GM19193 (cell line): Measurements from ENCODE around the gene USP16.

Source experiments
- POLR2A ChIP-seq: IDR thresholded peaks from 4 replicates; pipeline ENCODE4 v1.6.1; 2011; ENCODE audit not compliant: insufficient read depth, insufficient read length; ENCODE audit errors: extremely low read depth

Gene USP16

DNA sequence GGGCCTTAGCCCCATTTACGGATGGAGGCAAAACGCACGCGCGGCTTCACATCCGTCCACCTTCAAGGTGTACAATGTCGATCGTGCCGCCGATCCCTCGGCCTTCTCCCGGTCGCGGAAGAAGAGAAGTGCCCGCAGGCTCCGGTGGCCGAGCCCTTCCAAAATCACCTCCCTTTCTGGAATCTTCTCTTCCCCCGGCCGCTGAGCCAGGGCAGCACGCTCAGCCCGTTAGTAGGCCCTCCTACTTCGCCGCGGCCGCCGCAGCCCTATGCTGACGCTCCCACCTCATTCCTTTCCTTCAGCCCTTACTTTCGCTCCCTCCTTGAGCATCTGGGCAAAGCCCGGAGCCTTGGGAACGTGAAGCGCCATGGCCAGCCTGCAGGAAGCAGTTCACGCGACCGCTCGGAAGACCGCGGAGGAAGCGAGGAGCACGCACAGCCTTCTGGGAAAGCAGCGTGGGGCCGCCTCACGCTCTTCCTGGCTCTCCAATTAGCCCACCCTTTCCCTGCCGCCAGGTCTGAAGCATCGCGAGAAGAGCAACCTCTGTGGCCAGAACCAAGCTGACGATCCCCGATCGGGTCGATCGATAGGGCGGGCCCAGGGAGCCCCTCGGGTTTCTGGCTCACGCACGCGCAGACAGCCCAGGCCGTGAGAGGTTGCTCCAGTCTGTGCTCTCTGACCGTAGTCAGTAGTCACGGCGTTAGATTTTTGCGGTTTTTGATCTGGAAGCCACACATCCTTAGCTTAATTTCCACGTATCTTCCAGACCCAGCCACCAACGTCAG lies 48.9 kb downstream of the USP16 start, which contains the start of gene CCT8:
Gene CCT8 (minus strand): TSS at position 427 of the 785 bp plus-strand sequence. CDS start 58 bp downstream, at position 369.
- TF ChIP-seq POLR2A = peak; percentile 97

DNA sequence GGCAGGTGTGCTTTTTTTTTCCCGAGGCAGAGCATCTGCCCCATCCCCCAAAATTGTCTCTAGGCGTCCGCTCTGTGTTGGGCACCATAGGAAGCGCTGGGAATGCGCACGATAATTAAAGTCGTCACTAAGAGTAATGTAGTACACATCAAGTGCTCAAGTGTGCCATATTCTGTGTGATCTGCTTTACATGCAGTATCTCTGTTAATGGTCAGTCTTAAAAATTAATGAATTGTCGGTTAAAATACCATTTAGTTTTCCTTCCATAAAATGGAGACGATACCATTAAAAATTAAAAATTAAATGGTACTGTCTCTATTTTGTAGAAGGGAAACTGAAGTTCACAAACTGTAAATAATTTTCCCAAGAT lies 49.5 kb downstream of the USP16 start:
- TF ChIP-seq POLR2A = no peak

DNA sequence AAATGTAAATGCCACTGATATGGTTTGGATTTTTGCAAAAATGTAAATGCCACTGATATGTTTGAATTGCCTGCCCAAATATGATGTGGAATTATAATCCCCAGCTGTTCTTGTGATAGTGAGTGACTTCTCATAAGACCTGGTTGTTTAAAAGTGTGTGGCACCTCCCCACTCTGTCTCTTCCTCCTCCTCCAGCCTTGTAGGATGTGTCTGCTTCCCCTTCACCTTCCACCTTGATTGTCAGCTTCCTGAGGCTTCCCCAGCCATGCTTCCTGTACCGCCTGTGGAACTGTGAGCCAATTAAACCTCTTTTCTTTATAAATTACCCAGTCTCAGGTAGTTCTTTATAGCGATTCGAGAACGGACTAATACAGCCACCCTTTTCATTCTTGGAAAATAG lies 50.3 kb downstream of the USP16 start:
- TF ChIP-seq POLR2A = no peak

DNA sequence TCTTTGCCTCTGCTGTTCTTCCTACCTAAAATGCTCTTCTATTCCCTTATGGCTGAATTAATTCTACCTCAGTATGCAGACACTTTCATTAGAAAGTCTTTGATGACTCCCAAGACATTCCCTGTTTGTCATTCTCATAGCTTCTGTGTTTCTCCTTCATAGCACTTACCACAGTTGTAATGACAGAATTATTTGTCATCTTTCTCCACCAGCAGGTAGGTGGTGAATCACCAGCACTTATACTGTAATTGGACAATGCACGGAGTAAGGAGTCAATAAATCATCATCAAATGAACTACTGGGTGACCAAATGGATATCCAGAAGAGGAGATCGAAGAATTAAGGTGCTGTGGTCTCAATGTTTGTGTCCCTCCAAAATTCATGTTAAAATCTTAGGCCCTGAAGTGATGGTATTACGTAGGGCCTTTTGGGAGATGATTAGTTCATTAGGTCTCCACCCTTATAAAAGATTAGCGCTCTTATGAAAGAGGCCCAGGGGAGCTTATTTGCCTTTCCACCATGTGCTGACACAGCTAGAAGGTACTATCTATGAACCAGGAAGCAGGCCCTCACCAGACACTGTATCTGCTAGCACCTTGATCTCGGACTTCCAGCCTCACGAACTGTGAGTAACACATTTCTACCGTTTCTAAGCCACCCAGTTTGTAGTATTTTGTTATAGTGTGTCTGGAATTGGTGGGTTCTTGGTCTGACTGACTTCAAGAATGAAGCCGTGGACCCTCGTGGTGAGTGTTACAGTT lies 51.4 kb downstream of the USP16 start:
- TF ChIP-seq POLR2A = no peak

DNA sequence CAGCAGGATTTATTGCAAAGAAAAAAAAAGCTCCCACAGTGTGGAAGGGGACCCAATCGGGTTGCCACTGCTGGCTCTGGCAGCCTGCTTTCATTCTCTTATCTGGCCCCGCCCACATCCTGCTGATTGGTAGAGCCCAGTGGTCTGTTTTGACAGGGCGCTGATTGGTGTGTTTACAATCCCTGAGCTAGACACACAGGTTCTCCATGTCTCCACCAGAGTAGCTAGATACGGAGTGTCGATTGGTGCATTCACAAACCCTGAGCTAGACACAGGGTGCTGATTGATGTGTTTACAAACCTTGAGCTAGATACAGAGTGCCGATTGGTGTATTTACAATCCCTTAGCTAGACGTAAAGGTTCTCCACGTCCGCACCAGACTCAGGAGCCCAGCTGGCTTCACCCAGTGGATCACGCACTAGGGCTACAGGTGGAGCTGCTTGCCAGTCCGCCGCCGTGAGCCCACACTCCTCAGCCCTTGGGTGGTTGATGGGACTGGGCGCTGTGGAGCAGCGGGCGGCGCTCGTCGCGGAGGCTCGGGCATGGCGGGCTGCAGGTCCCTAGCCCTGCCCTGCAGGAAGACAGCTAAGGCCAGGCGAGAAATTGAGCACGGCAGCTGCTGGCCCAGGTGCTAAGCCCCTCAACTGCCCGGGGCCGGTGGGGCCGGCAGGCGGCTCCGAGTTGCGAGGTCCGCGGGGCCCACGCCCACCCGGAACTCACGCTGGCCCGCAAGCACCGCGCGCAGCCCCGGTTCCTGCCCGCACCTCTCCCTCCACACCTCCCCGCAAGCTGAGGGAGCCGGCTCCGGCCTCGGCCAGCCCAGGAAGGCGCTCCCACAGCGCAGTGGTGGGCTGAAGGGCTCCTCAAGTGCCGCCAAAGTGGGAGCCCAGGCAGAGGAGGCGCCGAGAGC lies 52.5 kb downstream of the USP16 start:
- TF ChIP-seq POLR2A = peak; percentile 63

DNA sequence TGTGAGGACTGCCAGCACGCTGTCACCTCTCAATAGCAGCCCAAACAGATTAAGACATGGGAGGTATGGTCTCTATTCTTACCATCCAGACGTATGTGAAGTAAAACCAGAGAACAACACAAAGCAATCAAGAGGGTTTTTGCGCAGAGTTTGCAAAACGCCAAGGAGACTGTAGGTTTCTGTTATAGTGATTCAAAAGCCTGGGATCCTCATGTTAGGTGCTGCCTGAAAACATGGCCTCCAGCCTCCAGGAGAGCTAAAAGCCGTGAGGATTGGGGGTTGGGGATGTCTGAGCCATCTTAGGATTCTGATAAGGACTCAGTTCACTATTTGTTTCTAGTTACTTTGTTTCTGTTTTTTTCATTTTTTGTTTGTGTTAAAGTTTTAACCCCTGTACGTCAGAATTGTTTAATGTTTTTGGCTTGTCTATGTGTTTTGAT lies 53.2 kb downstream of the USP16 start:
- TF ChIP-seq POLR2A = peak; percentile 1

DNA sequence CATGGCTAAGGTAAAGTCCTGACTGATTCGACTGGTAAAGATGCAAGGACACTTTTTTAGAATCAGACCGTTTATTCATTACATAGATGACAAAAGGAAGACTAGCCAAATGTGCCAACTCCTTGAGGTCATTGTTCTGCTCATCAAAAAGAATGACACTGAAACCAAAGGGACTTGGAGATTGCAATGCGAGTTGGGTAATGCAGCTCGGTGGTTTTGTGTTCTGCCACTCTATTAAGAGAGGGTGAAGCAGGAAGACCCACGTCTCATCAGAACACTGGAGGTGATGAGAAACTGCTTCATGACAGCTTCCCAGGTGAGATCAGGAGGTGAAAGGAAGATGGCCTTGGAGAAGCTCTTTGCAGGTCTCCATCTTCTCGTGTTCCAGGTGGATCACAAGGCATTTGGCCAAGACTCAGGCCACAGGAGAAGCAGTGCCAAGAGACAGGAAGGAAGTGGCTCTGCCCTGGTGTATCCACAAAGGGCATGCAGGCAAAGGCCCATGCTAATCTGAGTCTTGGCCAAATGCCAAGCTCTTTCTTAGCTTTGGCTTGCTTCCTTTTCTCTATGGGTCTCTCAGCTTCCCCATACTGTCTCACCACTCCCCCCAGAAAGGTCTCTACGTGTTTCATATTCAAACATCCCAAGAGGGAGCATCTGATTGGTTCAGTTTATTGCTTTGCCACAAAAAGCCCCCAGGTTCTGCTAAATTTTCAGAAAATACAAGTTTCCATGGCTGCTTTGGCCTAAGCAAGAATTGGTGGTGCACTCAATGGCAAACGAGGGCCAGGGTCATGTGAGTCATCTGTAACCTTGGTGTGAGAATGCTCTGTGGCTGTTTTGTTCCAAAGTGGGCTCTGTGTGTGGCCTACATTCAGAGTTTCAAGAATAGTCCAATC lies 54.6 kb downstream of the USP16 start:
- no peak for TF ChIP-seq POLR2A

DNA sequence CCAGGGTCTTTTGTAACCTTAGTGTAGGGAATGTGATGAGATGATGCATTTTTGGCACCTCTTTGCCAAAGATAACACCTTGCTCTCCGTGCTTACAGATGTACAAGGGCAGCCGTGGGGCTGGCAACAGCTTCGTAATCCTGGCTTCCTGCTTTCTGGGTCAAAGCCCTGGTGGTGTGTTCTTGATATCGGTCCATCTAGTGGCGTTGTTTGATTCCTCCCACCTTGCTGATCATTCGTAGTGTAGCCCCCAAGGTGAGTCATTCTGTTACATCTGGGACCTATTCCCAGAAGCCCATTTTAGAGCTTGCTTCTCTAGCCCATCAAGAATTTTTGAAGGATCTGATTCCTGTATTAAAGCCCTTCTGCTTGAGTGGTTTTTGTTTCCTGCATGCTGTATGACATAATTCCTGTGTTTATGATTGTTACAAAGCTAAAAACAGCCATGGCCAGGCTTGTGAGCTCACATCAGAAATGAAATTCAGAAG lies 56.0 kb downstream of the USP16 start:
- no peak for TF ChIP-seq POLR2A

DNA sequence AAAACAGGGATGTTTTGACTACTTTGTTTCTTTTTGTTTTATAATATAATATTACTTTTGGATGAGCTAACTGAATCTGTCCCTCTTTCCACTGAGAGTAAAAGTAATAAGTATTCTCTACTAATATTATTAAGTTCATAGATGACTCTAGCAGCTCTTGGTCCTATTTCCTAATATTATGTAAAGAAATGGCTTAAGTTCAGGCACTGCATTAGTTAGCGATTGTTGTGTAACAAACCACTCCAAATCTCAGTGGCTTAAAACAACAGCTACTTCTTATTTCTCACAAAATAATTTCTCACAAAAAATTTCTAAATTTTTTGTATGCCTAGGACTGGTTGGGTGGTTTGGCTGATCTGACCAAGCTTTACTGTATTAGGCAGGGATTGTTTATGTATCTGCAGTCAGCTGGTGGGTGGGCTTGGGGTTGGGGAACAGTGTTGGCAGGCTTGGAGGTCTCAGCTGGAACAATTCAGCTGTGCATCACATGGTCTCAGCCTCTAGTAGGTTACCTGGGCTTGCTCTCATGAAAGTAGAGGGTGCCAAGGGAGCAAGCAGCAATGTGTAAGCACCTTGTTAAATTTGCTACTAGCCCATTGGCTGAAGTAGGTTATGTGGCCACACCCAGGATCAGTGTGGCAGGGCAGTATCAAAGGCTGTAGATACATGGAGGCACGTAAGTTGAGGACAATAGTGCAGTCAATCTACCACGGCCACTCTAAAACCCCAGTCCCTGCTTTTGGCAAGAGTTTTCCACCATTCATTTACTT lies 57.8 kb downstream of the USP16 start:
- no peak for TF ChIP-seq POLR2A

DNA sequence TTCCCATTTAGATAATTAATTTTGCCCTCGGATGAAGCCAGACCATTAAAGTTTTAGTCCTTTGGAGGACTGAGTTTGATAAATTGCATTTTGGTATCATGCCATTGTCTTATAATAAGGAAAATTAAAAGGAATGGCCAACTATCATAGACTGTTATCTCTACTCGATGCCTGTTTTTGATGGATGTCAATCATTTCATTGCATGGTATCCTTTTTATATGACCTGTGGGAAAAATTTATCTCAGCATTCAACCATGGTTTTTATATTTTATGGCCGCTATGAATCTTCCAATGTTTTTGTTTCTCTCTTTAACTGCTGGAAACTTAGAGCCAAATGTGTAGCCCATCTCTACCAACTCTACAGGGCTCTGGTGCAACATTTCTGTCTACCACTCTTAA lies 58.8 kb downstream of the USP16 start:
- no peak for TF ChIP-seq POLR2A

DNA sequence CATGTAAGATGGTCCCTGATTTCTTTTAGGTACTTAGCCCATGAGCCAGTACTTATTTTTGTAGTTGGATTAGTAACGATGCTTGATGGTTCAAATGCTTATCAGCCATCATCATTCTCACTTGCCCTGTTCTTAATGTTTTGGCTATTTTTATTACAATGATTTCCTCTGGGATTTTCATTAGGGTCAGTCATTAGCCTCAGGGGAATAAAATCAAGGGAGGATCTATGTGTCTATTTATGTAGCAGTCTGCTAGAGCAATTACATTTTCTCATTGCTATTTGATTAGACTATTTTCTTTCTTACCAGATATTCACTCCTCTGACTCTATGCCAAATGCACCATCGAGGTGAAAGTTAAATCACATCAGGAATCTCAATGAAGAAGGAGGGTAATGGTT lies 59.9 kb downstream of the USP16 start:
- TF ChIP-seq POLR2A = no peak

DNA sequence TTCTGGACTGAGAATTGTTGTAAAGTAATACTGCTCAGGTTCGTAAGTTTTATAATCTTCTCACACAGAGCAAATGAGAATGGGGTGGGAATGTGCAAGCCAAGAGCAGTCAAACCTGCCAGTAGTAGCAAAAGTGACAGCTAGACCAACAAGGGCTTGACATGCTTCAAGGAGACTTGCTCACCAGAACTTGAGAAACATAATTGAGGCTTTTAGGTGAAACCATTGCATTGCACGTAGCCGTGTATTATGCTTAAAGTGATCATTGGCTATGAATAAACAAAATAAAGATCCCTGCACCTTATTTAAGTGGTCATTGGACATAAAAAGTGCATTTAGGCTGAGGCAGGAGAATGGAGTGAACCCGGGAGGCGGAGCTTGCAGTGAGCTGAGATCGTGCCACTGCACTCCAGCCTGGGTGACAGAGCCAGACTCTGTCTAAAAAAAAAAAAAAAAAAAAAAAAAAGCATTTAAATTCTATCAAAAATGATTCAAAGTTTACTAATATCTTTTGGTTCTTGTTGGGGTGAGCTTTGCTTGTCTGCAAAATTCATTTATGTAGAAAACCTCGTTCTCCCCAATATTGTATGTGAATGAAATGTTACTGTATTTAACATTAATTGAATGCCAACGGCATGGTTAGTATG lies 60.8 kb downstream of the USP16 start:
- TF ChIP-seq POLR2A = no peak

DNA sequence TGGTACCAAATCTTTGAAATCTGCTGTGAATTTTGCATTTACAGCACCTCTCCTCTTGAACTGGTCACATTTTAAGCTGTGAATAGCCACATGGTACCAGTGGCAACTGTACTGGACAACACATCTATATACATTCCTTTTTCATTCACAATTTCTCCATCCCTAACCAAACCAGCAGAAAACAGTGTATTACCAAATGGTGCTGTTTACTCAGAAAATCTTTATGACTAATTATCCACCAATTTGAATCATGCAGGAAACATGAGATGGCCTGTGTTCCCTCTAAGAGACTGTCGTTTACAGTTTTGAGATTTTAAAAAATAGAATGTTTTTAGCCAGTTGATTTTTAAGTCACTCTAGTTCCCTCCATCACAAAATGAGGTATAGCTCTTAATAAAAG lies 66.6 kb downstream of the USP16 start:
- TF ChIP-seq POLR2A = no peak
